Naive thymus-derived CD4-positive, alpha-beta T cell (primary cell): Measurements from ENCODE around the gene TESK2. TPM values are rescaled to one million over a fixed set of nuclear protein-coding genes. Genes with fewer than 3 reads are reported as not detected.

Source experiments
- ATAC-seq: fragments of 150-1000 bp; cut with Tn5 transposase; 2 replicates; pipeline ENCODE4 v1.10.0; 2021; ENCODE audit warnings: mild to moderate bottlenecking, moderate library complexity
- CTCF ChIA-PET: fragments of 350-600 bp; sonication (Branson Sonifier 250); formaldehyde crosslinking; loops from one replicate; lab custom pipeline; 2021; ENCODE audit warnings: antibody characterized with exemption; lab: Charles Lee
- POLR2A ChIA-PET: fragments of 350-600 bp; sonication (Branson Sonifier 250); formaldehyde crosslinking; loops from one replicate; lab custom pipeline; 2021; ENCODE audit warnings: antibody characterized with exemption, inconsistent platforms; lab: Charles Lee
- DNase-seq, 9 donors: peaks; one replicate each; pipeline versions ENCODE4 v3.0.0 to v3.0.0-alpha.2; 2020 to 2022; ENCODE audit warnings: mixed read lengths in 1 of 9
- H3K27ac ChIP-seq: one replicate; pipeline ENCODE4 v1.7.0; 2013; ENCODE audit warnings: mild to moderate bottlenecking, low read depth, low read length, moderate library complexity
- H3K27me3 ChIP-seq, 2 donors: one replicate each; pipeline ENCODE4 v1.7.0; 2013; ENCODE audit warnings: low read length in 2 of 2, mild to moderate bottlenecking in 2 of 2, moderate library complexity in 2 of 2; ENCODE audit not compliant: control insufficient read depth in 2 of 2, insufficient read depth in 2 of 2
- H3K36me3 ChIP-seq, 3 experiments: 1 replicate in 2 of 3; 2 replicates in 1 of 3; pipeline ENCODE4 v1.7.0; 2013; ENCODE audit warnings: low read length in 3 of 3, mild to moderate bottlenecking in 3 of 3, moderate library complexity in 1 of 3; ENCODE audit not compliant: insufficient read depth in 3 of 3, control insufficient read depth in 2 of 3
- H3K4me1 ChIP-seq, 2 donors: one replicate each; pipeline ENCODE4 v1.7.0; 2013; ENCODE audit warnings: low read length in 2 of 2, mild to moderate bottlenecking in 2 of 2, moderate library complexity in 1 of 2; ENCODE audit not compliant: control insufficient read depth in 2 of 2, insufficient read depth in 2 of 2
- H3K4me3 ChIP-seq: 2 replicates; pipeline ENCODE4 v1.7.0; 2013; ENCODE audit warnings: mild to moderate bottlenecking, low read length
- H3K9me3 ChIP-seq, 3 experiments: 1 replicate in 2 of 3; 2 replicates in 1 of 3; pipeline ENCODE4 v1.7.0; 2013; ENCODE audit warnings: low read length in 3 of 3; ENCODE audit not compliant: control insufficient read depth in 2 of 3
- H3K27ac Mint-ChIP-seq, 9 donors: one replicate each; pipeline ENCODE4 v1.8.0; 2020 to 2022; ENCODE audit warnings: mixed read lengths in 9 of 9, mild to moderate bottlenecking in 8 of 9, moderate library complexity in 5 of 9, inconsistent platforms in 2 of 9
- H3K27me3 Mint-ChIP-seq, 5 donors: one replicate each; pipeline ENCODE4 v1.8.0; 2021 to 2022; ENCODE audit warnings: mixed read lengths in 5 of 5, mild to moderate bottlenecking in 1 of 5
- H3K36me3 Mint-ChIP-seq, 5 donors: one replicate each; pipeline ENCODE4 v1.8.0; 2020 to 2022; ENCODE audit warnings: mixed read lengths in 5 of 5, mild to moderate bottlenecking in 3 of 5, inconsistent platforms in 1 of 5
- H3K4me1 Mint-ChIP-seq, 7 donors: one replicate each; pipeline ENCODE4 v1.8.0; 2020 to 2022; ENCODE audit warnings: mixed read lengths in 7 of 7, mild to moderate bottlenecking in 3 of 7, inconsistent platforms in 1 of 7
- H3K4me3 Mint-ChIP-seq, 10 donors: one replicate each; pipeline ENCODE4 v1.8.0; 2020 to 2022; ENCODE audit warnings: mild to moderate bottlenecking in 10 of 10, mixed read lengths in 10 of 10, moderate library complexity in 6 of 10, inconsistent platforms in 2 of 10
- H3K9me3 Mint-ChIP-seq, 11 donors: one replicate each; pipeline ENCODE4 v1.8.0; 2020 to 2022; ENCODE audit warnings: mixed read lengths in 11 of 11, mild to moderate bottlenecking in 4 of 11, inconsistent platforms in 1 of 11, moderate library complexity in 1 of 11
- intact Hi-C, 2 donors: fragments of 100-400 bp; cut with micrococcal nuclease; formaldehyde crosslinking; loops; one replicate each; pipeline ENCODE4 v1.15.1; 2023
- polyA plus RNA-seq, 2 donors: library from polyadenylated mRNA; unstranded; fragments of 300-500 nt; fragmentation: Illumina TruSeq; gene quantifications; one replicate each; pipeline ENCODE4 v1.2.3, GENCODE V29; 2021
- total RNA-seq, 6 experiments: library from RNA in 5 of 6; stranded (reverse) in 5 of 6; gene quantifications; 1 replicate in 5 of 6; 2 replicates in 1 of 6; pipeline ENCODE4 v1.2.3 and lab custom pipeline; 2021 to 2026

TESK2 gene
- total and polyA plus RNA-seq, 7 experiments from 2014 or later = 3.3 to 8.9 (median 6.4) TPM

DNA sequence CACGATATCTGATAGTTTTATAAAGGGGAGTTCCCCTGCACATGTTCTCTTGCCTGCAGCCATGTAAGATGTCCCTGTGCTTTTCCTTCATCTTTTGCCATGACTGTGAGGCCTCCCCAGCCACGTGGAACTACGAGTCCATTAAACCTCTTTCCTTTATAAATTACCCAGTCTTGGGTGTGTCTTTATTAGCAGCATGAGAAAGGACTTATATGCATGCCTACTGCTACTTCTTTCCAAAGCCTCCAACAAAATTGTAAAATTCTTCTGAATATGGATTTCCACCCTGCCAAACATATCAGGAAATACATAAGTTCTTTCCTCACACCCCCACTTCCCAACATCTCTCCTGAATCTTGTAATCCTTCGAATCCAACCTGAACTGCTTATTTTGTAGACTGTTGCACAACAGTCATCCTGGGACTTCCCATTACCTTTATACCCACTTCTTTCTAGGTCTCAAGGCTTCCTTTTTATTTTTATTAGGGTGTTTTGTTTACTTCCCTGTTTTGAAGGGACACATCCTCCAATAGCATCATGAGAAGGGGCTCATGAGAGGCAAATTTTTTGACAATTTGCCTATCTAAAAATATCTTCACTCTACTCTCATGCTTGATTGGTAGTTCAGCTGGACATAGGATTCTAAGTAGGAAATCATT is 83.2 kb downstream of the TESK2 start:
- Histone ChIP-seq H3K36me3 (no peaks in the 10 kb centered on the region), H3K27ac (no peak overlapping the region), H3K4me3 (no peak overlapping the region), H3K4me1 (no peaks in the 10 kb centered on the region), H3K9me3 (no peaks in the 10 kb centered on the region), H3K27me3 (no peaks in the 10 kb centered on the region)
- Mint-ChIP-seq H3K36me3 (peaks cover 0 to 8% (median 0%) of the 10 kb centered on the region in 5 donors), H3K27me3 (no peaks in the 10 kb centered on the region), H3K9me3 (no peaks in the 10 kb centered on the region), H3K27ac (no peak overlapping the region), H3K4me1 (peaks cover 0 to 6% (median 0%) of the 10 kb centered on the region in 7 donors), H3K4me3 (no peak overlapping the region)
- intact Hi-C loops = no loop called here
- CTCF ChIA-PET = interaction anchor here (0.7 kb wide), 1 partner anchor 191 kb away, joined by 3 read pairs; no protein-coding TSS in a partner anchor
- POLR2A ChIA-PET = interaction anchor here (1.0 kb wide), 1 partner anchor 16 kb away, joined by 3 read pairs; no protein-coding TSS in a partner anchor
- ATAC-seq (no peak), DNase-seq (no peak)

DNA sequence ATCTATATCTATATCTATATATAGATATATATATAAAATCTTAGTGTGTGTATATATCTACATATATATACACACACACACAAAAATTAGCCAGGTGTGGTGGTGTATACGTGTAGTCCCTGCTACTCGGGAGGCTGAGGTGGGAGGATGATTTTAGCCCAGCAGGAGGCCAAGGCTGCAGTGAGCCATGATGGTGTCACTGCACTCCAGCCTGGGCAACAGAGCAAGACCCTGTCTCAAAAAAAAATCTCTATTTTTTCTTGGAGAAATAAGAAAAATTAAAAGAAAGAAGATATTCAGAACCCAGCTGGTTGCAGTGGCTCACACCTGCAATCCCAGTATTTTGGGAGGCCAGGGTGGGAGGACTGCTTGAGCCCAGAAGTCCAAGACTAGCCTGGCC is 85.3 kb downstream of the TESK2 start:
- intact Hi-C loops = no loop called here
- H3K27ac ChIP-seq = no peak overlapping the region
- POLR2A ChIA-PET = interaction anchor here (0.6 to 0.7 kb wide), 2 partner anchors 19 to 24 kb away, joined by 3 to 6 read pairs; no protein-coding TSS in a partner anchor
- peaks cover 0 to 5% (median 0%) of the 10 kb centered on the region in 5 donors for H3K36me3 Mint-ChIP-seq
- H3K9me3 Mint-ChIP-seq = no peaks in the 10 kb centered on the region
- H3K27me3 Mint-ChIP-seq = no peaks in the 10 kb centered on the region
- peaks cover 0 to 6% (median 0%) of the 10 kb centered on the region in 7 donors for H3K4me1 Mint-ChIP-seq
- no peaks in the 10 kb centered on the region for H3K36me3 ChIP-seq
- CTCF ChIA-PET = no interaction called here
- no peaks in the 10 kb centered on the region for H3K9me3 ChIP-seq
- no peak overlapping the region for H3K27ac Mint-ChIP-seq
- no peak for DNase-seq
- H3K4me1 ChIP-seq = no peaks in the 10 kb centered on the region
- no peaks in the 10 kb centered on the region for H3K27me3 ChIP-seq
- no peak for ATAC-seq
- H3K4me3 ChIP-seq = no peak overlapping the region
- no peak overlapping the region for H3K4me3 Mint-ChIP-seq

DNA sequence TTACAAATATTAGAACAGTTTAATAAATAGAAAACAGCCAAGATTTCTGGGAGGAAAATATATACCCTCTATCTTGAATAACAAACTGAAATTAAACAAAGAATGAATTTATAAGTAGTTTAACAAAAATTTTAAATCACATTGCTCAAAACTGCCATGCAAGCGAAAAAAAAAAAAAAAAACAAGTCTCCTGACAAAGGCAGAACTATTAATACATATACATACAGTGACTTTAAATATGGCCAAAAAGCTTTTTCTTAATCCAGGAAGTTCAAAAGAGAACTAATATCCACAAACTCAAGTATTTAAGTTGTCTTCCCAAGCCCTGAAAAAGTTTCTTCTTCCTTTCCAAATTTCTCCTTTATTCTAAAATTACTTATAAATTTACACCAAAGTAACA is 87.2 kb downstream of the TESK2 start:
- Mint-ChIP-seq H3K27me3 (no peaks in the 10 kb centered on the region), H3K36me3 (peaks cover 0 to 8% (median 3%) of the 10 kb centered on the region in 5 donors), H3K4me1 (peaks cover 0 to 1% (median 0%) of the 10 kb centered on the region in 7 donors), H3K4me3 (no peak overlapping the region), H3K27ac (no peak overlapping the region), H3K9me3 (no peaks in the 10 kb centered on the region)
- Histone ChIP-seq H3K27me3 (no peaks in the 10 kb centered on the region), H3K36me3 (no peaks in the 10 kb centered on the region), H3K4me3 (no peak overlapping the region), H3K4me1 (no peaks in the 10 kb centered on the region), H3K9me3 (no peaks in the 10 kb centered on the region), H3K27ac (no peak overlapping the region)
- ChIA-PET POLR2A (no interaction called here), CTCF (interaction anchor here (0.7 kb wide), 1 partner anchor 12 kb away, joined by 3 read pairs; no protein-coding TSS in a partner anchor)
- intact Hi-C loops = no loop called here
- DNase-seq (no peak), ATAC-seq (no peak)

DNA sequence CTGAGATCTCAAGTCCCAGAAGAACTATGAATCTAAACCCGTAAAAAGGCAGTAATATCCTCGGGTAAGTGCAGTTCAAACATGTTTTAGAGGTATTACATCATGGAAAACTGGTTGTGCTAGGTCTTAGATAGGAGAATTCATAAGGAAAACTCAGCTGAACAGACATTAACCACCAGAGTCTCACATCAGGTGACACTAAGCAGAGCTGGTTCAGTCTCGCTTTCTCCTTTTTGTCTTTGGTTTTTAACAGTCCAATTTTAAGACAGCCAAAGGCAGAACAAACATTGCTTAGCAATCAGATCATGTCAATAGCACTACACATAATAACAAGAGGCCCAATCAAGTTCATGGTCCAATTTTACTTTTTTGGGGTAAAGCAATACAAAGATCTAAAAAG is 87.7 kb downstream of the TESK2 start:
- POLR2A ChIA-PET = no interaction called here

DNA sequence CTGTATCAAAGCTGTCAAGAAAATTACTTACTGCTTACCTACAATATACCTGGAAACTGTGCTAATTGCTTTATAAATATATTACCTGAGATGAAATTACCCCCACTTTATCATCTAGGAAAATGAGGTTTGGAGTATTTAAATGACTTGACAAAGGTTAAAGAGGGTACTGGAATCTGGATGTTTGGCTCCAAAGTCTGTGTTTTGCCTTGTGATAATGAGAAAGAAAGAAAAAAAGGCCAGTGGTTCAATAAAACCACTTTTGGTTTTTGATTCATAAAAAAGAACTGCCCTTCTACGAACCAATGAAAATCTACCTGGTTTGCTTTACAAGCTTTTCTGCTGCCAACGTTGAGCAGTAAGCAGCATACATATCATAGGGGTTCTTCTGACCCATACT is 89.4 kb downstream of the TESK2 start:
- ChIA-PET CTCF (no interaction called here), POLR2A (no interaction called here)
- no peak for ATAC-seq
- Mint-ChIP-seq H3K27ac (no peak overlapping the region), H3K4me1 (no peaks in the 10 kb centered on the region), H3K27me3 (no peaks in the 10 kb centered on the region), H3K4me3 (no peak overlapping the region), H3K36me3 (peaks cover 0 to 8% (median 3%) of the 10 kb centered on the region in 5 donors), H3K9me3 (no peaks in the 10 kb centered on the region)
- Histone ChIP-seq H3K4me1 (no peaks in the 10 kb centered on the region), H3K9me3 (no peaks in the 10 kb centered on the region), H3K4me3 (no peak overlapping the region), H3K27ac (no peak overlapping the region), H3K36me3 (no peaks in the 10 kb centered on the region), H3K27me3 (no peaks in the 10 kb centered on the region)
- no peak for DNase-seq
- intact Hi-C loops = no loop called here

More for the DNA sequence above, 87.7 kb downstream of the TESK2 start:
- intact Hi-C loops = no loop called here
- H3K4me3 Mint-ChIP-seq = no peak overlapping the region
- CTCF ChIA-PET = interaction anchor here (0.7 kb wide), 1 partner anchor 12 kb away, joined by 3 read pairs; no protein-coding TSS in a partner anchor
- Histone ChIP-seq H3K9me3 (no peaks in the 10 kb centered on the region), H3K4me1 (no peaks in the 10 kb centered on the region), H3K4me3 (no peak overlapping the region), H3K27me3 (no peaks in the 10 kb centered on the region), H3K36me3 (no peaks in the 10 kb centered on the region), H3K27ac (no peak overlapping the region)
- H3K27me3 Mint-ChIP-seq = no peaks in the 10 kb centered on the region
- peaks cover 0 to 8% (median 3%) of the 10 kb centered on the region in 5 donors for H3K36me3 Mint-ChIP-seq
- no peak overlapping the region for H3K27ac Mint-ChIP-seq
- H3K4me1 Mint-ChIP-seq = peaks cover 0 to 1% (median 0%) of the 10 kb centered on the region in 7 donors
- DNase-seq (no peak), ATAC-seq (no peak)
- no peaks in the 10 kb centered on the region for H3K9me3 Mint-ChIP-seq

DNA sequence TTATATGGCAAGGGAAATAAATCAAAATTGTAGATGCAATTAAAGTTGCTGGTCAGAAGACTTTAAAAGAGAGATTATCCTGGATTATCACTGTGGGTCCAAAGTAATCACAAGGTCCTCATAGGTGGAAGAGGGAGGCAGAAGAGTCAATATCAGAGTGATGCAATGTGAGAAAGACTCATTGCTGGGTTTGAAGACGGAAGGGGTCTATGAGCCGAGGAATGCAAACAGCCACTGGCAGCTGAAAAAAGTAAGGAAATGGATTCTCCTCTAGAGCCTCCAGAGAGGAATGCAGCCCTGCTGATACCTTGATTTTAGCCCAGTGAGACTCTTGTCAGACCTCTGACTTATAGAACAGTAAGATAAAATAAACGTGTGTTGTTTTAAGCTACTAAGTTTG is 90.9 kb downstream of the TESK2 start:
- H3K27ac ChIP-seq = no peak overlapping the region
- H3K4me3 ChIP-seq = no peak overlapping the region
- H3K27ac Mint-ChIP-seq = no peak overlapping the region
- H3K4me1 Mint-ChIP-seq = peaks cover 0 to 3% (median 2%) of the 10 kb centered on the region in 7 donors
- H3K27me3 ChIP-seq = no peaks in the 10 kb centered on the region
- H3K36me3 ChIP-seq = no peaks in the 10 kb centered on the region
- no peak for DNase-seq
- H3K9me3 Mint-ChIP-seq = no peaks in the 10 kb centered on the region
- H3K27me3 Mint-ChIP-seq = no peaks in the 10 kb centered on the region
- ATAC-seq = no peak
- no peaks in the 10 kb centered on the region for H3K4me1 ChIP-seq
- POLR2A ChIA-PET = no interaction called here
- intact Hi-C loops = no loop called here
- no peaks in the 10 kb centered on the region for H3K9me3 ChIP-seq
- H3K36me3 Mint-ChIP-seq = peaks cover 0 to 8% (median 4%) of the 10 kb centered on the region in 5 donors
- CTCF ChIA-PET = no interaction called here
- no peak overlapping the region for H3K4me3 Mint-ChIP-seq

DNA sequence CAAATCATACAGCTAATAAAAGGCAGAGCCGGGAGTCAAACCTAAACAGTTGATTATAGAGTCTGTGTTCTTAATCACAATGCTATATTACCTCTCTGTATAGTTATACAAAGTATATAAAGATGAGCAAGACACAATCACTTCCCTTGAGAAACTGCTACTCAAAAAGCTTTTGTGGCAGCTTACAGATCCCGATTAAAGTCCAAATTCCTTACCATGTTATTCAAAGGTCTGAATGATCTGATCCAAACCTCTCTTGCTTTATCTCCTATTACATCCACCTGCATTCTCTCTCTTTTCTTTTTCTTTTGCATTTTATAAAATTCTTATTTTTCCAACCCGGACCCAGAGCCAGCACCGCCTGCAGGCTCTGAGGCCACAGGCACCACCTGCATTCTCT is 93.7 kb downstream of the TESK2 start:
- no peak for ATAC-seq
- ChIA-PET CTCF (no interaction called here), POLR2A (no interaction called here)
- peaks cover 0 to 8% (median 4%) of the 10 kb centered on the region in 5 donors for H3K36me3 Mint-ChIP-seq
- H3K4me1 ChIP-seq = no peaks in the 10 kb centered on the region
- no peaks in the 10 kb centered on the region for H3K9me3 Mint-ChIP-seq
- H3K27ac ChIP-seq = no peak overlapping the region
- no peak overlapping the region for H3K4me3 Mint-ChIP-seq
- H3K27me3 ChIP-seq = no peaks in the 10 kb centered on the region
- peaks cover 0 to 8% (median 4%) of the 10 kb centered on the region in 7 donors for H3K4me1 Mint-ChIP-seq
- no peak overlapping the region for H3K27ac Mint-ChIP-seq
- H3K27me3 Mint-ChIP-seq = no peaks in the 10 kb centered on the region
- H3K9me3 ChIP-seq = no peaks in the 10 kb centered on the region
- H3K36me3 ChIP-seq = no peaks in the 10 kb centered on the region
- DNase-seq = no peak
- intact Hi-C loops = no loop called here
- H3K4me3 ChIP-seq = no peak overlapping the region
